NCI-H1694 treated with DMSO at 0.1 percent for 48 hours (cell line): Measurements from ENCODE around the gene ZBTB5.
"Not testable (repeated sequence)": the region's sequence is repeated elsewhere in the genome, so short reads cannot be mapped to it uniquely, and the experiment has no call there.

Source experiments
- DNase-seq: peaks from one replicate; lab custom pipeline; 2025; lab: John Stamatoyannopoulos, UW

The ZBTB5 gene

GRCh38 chr9:37405764-37406380, 59.4 kb downstream of the ZBTB5 start:
- DNase-seq = no peak

GRCh38 chr9:37405350-37405749, 59.9 kb downstream of the ZBTB5 start:
- DNase-seq = no peak

- no peak for DNase-seq
These were observed 60.7 kb downstream of the ZBTB5 start for GRCh38 chr9:37404590-37404989.

- DNase-seq = no peak
These were observed 65.9 kb downstream of the ZBTB5 start for GRCh38 chr9:37399336-37399735.

- no peak for DNase-seq
These were observed 66.7 kb downstream of the ZBTB5 start for GRCh38 chr9:37398464-37399025.

- not testable (repeated sequence) for DNase-seq
These were observed 67.3 kb downstream of the ZBTB5 start for GRCh38 chr9:37397948-37398347.

- DNase-seq = no peak
These were observed 69.6 kb downstream of the ZBTB5 start for GRCh38 chr9:37395663-37396062.

GRCh38 chr9:37395229-37395628, 70.0 kb downstream of the ZBTB5 start:
- no peak for DNase-seq

GRCh38 chr9:37392272-37392671, 73.0 kb downstream of the ZBTB5 start:
- no peak for DNase-seq

GRCh38 chr9:37390759-37391158, 74.5 kb downstream of the ZBTB5 start:
- no peak for DNase-seq
